ENCODE data around the gene WFDC12.

The WFDC12 gene

GRCh38 chr20:45082468-45082867 is 41.8 kb downstream of the WFDC12 start:
- no peak for TF ChIP-seq CTCF (IDR thresholded peaks at IDR 0.05; ENCODE audit: control insufficient read depth, insufficient read depth, low read depth, low read length, missing control alignments)
- no peak overlapping the region for H3K4me3 ChIP-seq (ENCODE audit: control insufficient read depth, low read depth, low read length)
- no peak for DNase-seq (ENCODE audit: low read depth)

GRCh38 chr20:45080867-45081624 is 43.2 kb downstream of the WFDC12 start:
- DNase-seq (ENCODE audit: low read depth), result no peak
- H3K4me3 ChIP-seq (ENCODE audit: control insufficient read depth, low read depth, low read length), result no peak overlapping the region
- TF ChIP-seq CTCF (IDR thresholded peaks at IDR 0.05; ENCODE audit: control insufficient read depth, insufficient read depth, low read depth, low read length, missing control alignments), result peak; percentile 53

GRCh38 chr20:45077559-45077958 is 46.7 kb downstream of the WFDC12 start:
- TF ChIP-seq CTCF (IDR thresholded peaks at IDR 0.05; ENCODE audit: control insufficient read depth, insufficient read depth, low read depth, low read length, missing control alignments), result no peak
- no peak for DNase-seq (ENCODE audit: low read depth)
- H3K4me3 ChIP-seq (ENCODE audit: control insufficient read depth, low read depth, low read length), result no peak overlapping the region
